Measurements from ENCODE around the gene KIF1B.
A peak's percentile ranks its signal among the peaks of the same experiment; 100 is the strongest.
"Not testable (repeated sequence)": the region's sequence is repeated elsewhere in the genome, so short reads cannot be mapped to it uniquely, and the experiment has no call there.

The KIF1B gene

DNA sequence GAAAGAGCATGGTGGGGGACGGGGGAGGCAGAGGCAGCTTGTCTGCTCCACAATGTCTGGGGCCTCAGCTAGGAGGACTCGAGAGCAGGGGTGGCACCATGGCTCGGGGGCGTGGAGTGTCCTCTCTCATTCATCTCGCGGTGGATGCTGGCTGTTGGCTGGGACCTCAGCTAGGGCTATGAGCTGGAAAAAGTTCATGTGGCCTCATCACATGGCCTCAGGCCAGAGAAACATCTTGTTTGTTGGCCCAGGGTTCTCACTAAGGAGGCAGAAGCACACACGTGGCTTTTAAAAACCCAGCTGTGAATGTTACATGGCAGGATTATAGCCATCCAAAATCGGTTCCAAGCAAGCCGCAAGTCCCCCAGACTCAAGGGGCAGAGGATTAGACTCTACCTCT lies 213.7 kb downstream of the KIF1B start:
- H3K36me3 ChIP-seq (ENCODE audit: control insufficient read depth, insufficient read depth, low read length, severe bottlenecking) = peaks cover 25% of the 10 kb centered on the region
- H3K27me3 ChIP-seq (replicated peaks; ENCODE audit: control insufficient read depth, insufficient read depth, low read length) = no peaks in the 10 kb centered on the region
- no peaks in the 10 kb centered on the region for H3K9me3 ChIP-seq (ENCODE audit: control insufficient read depth, low read length)
- H3K9ac ChIP-seq (ENCODE audit: low read length) = peak overlapping the region; percentile 46
- H3K4me1 ChIP-seq (ENCODE audit: control insufficient read depth, insufficient read depth, low read length) = peaks cover 25% of the 10 kb centered on the region
- H3K4me3 ChIP-seq (ENCODE audit: low read length) = no peak overlapping the region
- peak; percentile 46 for DNase-seq (ENCODE audit: low read depth)

DNA sequence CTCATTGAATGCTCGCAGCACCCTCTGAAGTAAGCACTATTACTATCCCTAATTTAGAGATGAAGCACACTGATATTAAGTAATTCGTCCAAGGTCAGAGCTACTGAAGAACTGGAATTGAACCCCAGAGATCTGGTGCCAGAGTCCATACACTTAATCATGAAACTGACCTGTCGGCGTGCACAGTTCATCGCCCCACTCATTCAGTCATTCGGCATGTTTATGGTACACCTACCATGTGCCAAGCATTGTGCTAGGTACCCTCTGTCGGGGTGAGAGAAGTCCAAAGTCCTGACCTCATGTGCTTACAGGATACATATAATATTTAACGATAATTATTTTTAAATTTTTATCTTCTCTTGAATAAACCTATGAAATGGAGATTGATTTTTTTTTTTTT lies 214.3 kb downstream of the KIF1B start:
- H3K9me3 ChIP-seq (ENCODE audit: control insufficient read depth, low read length) = no peaks in the 10 kb centered on the region

DNA sequence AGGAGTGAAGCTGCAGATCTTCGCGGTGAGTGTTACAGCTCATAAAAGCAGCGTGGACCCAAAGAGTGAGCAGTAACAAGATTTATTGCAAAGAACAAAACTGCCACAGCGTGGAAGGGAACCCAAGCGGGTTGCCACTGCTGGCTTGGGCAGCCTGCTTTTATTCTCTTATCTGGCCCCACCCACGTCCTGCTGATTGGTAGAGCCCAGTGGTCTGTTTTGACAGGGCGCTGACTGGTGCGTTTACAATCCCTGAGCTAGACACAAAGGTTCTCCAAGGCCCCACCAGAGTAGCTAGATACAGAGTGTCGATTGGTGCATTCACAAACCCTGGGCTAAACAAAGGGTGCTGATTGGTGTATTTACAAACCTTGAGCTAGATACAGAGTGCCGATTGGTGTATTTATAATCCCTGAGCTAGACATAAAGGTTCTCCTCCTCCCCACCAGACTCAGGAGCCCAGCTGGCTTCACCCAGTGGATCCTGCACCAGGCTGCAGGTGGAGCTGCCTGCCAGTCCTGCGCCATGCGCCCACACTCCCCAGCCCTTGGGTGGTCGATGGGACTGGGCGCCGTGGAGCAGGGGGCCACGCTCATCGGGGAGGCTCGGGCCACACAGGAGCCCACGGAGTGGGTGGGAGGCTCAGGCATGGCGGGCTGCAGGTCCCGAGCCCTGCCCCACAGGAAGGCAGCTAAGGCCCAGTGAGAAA lies 215.6 kb downstream of the KIF1B start:
- H3K9ac ChIP-seq (ENCODE audit: low read length); H3K36me3 ChIP-seq (ENCODE audit: control insufficient read depth, insufficient read depth, low read length, severe bottlenecking); H3K4me3 ChIP-seq (ENCODE audit: low read length); H3K27me3 ChIP-seq (replicated peaks; ENCODE audit: control insufficient read depth, insufficient read depth, low read length); H3K9me3 ChIP-seq (ENCODE audit: control insufficient read depth, low read length); DNase-seq (ENCODE audit: low read depth): not testable (repeated sequence)
- H3K4me1 ChIP-seq (ENCODE audit: control insufficient read depth, insufficient read depth, low read length) = peaks cover 17% of the 10 kb centered on the region

More for the DNA sequence above, 214.3 kb downstream of the KIF1B start:
- Histone ChIP-seq H3K27me3 (replicated peaks; ENCODE audit: control insufficient read depth, insufficient read depth, low read length) (no peaks in the 10 kb centered on the region), H3K4me3 (ENCODE audit: low read length) (no peak overlapping the region), H3K4me1 (ENCODE audit: control insufficient read depth, insufficient read depth, low read length) (peaks cover 22% of the 10 kb centered on the region), H3K36me3 (ENCODE audit: control insufficient read depth, insufficient read depth, low read length, severe bottlenecking) (peaks cover 19% of the 10 kb centered on the region), H3K9ac (ENCODE audit: low read length) (peak overlapping the region; percentile 20)
- no peak for DNase-seq (ENCODE audit: low read depth)

DNA sequence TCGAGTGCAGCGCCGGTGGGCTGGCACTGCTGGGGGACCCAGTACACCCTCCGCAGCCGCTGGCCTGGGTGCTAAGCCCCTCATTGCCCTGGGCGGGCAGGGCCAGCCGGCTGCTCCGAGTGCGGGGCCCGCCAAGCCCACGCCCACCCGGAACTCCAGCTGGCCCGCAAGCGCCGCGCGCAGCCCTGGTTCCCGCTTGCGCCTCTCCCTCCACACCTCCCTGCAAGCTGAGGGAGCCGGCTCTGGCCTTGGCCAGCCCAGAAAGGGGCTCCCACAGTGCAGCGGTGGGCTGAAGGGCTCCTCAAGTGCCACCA lies 216.1 kb downstream of the KIF1B start:
- H3K4me3 ChIP-seq (ENCODE audit: low read length); DNase-seq (ENCODE audit: low read depth); H3K9ac ChIP-seq (ENCODE audit: low read length); H3K36me3 ChIP-seq (ENCODE audit: control insufficient read depth, insufficient read depth, low read length, severe bottlenecking); H3K27me3 ChIP-seq (replicated peaks; ENCODE audit: control insufficient read depth, insufficient read depth, low read length); H3K9me3 ChIP-seq (ENCODE audit: control insufficient read depth, low read length): not testable (repeated sequence)
- peaks cover 22% of the 10 kb centered on the region for H3K4me1 ChIP-seq (ENCODE audit: control insufficient read depth, insufficient read depth, low read length)

GRCh38 chr1:10428984-10429383 lies 218.6 kb downstream of the KIF1B start:
- Histone ChIP-seq H3K4me1 (ENCODE audit: control insufficient read depth, insufficient read depth, low read length) (peaks cover 17% of the 10 kb centered on the region), H3K9me3 (ENCODE audit: control insufficient read depth, low read length) (no peaks in the 10 kb centered on the region), H3K4me3 (ENCODE audit: low read length) (no peak overlapping the region), H3K36me3 (ENCODE audit: control insufficient read depth, insufficient read depth, low read length, severe bottlenecking) (no peaks in the 10 kb centered on the region), H3K27me3 (replicated peaks; ENCODE audit: control insufficient read depth, insufficient read depth, low read length) (no peaks in the 10 kb centered on the region), H3K9ac (ENCODE audit: low read length) (no peak overlapping the region)
- DNase-seq (ENCODE audit: low read depth) = no peak

DNA sequence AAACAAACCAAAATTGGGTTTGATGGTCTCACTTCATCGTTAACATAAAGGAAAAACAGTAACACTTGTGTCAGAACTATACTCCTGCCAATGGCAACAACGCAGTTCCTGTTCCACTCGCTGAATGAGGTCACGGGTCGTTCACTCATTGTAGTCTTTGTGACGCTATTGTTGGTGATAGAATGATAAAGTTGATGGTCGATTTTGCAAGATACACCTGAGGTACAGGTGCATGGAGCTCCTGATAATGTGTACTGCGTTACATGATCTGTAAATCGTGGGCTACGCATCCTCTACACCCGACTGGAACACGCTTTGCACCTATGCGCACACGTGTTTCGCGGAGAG lies 219.5 kb downstream of the KIF1B start:
- no peak for DNase-seq (ENCODE audit: low read depth)
- no peaks in the 10 kb centered on the region for H3K27me3 ChIP-seq (replicated peaks; ENCODE audit: control insufficient read depth, insufficient read depth, low read length)
- H3K4me1 ChIP-seq (ENCODE audit: control insufficient read depth, insufficient read depth, low read length) = peaks cover 10% of the 10 kb centered on the region
- no peaks in the 10 kb centered on the region for H3K9me3 ChIP-seq (ENCODE audit: control insufficient read depth, low read length)
- H3K36me3 ChIP-seq (ENCODE audit: control insufficient read depth, insufficient read depth, low read length, severe bottlenecking) = no peaks in the 10 kb centered on the region
- peak overlapping the region; percentile 96 for H3K9ac ChIP-seq (ENCODE audit: low read length)
- peak overlapping the region; percentile 99 for H3K4me3 ChIP-seq (ENCODE audit: low read length)

GRCh38 chr1:10430216-10431069 lies 220.1 kb downstream of the KIF1B start, which contains the start of gene CENPS:
TSS of gene CENPS (plus strand) at chr1:10430433. CDS start at chr1:10430518, 85 bp downstream.
- Histone ChIP-seq H3K36me3 (ENCODE audit: control insufficient read depth, insufficient read depth, low read length, severe bottlenecking) (no peaks in the 10 kb centered on the region), H3K9me3 (ENCODE audit: control insufficient read depth, low read length) (no peaks in the 10 kb centered on the region), H3K27me3 (replicated peaks; ENCODE audit: control insufficient read depth, insufficient read depth, low read length) (no peaks in the 10 kb centered on the region), H3K4me1 (ENCODE audit: control insufficient read depth, insufficient read depth, low read length) (peaks cover 10% of the 10 kb centered on the region), H3K4me3 (ENCODE audit: low read length) (peak within 1 kb of the TSS; percentile 99), H3K9ac (ENCODE audit: low read length) (peak within 1 kb of the TSS; percentile 96)
- peak; percentile 96 for DNase-seq (ENCODE audit: low read depth)
